HG02623 (cell line): ENCODE data around the gene DMRTA2.

Source experiments
- ATAC-seq: cut with Tn5 transposase; IDR thresholded peaks from one replicate; pipeline ENCODE4 v1.9.1; 2021; ENCODE audit warnings: moderate library complexity; ENCODE audit not compliant: unreplicated experiment

The DMRTA2 gene

GRCh38 chr1:50422946-50423669 is at the start of gene DMRTA2:
TSS of gene DMRTA2 (minus strand) at chr1:50423443. CDS start at chr1:50421536, 1,907 bp downstream.
- ATAC-seq: no peak

DNA sequence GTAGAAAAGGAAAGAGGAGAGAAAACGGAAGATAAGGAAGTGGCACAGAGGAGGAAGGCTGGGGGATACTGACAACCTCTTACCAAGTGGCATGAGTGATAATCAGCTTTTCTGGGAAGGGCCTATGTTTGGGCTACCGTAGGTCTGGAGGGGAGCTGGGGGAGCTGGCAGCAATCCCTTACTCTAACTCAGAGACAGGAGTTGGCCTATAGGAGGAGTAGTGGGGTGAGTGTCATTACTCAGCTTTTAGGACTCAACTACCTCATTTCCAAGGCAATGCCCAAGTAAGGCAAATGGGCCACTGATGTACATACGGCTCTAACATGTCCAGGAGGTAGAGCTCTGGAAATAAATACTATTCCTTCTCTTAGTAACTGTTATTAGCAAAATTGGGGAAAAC is 48.7 kb upstream of the DMRTA2 start:
- ATAC-seq: no peak

DNA sequence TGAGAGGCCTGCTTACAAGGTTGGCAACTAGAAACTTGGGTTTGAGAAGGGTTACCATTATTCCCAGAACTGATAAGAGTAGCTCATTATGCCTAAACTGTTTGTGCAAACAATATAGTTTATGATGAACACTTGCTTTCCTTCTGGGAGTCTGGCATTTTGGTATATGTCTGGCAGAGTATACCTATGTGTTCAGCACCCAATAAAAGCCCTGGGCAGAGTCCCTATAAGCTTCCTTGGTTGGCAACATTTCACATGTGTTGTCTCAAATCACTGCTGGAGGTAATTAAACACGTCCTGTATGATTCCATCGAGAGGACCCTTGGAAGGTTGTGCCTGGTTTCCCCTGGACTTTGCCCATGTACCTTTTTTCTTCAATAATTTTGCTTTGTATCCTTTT is 39.7 kb upstream of the DMRTA2 start:
- no peak for ATAC-seq

DNA sequence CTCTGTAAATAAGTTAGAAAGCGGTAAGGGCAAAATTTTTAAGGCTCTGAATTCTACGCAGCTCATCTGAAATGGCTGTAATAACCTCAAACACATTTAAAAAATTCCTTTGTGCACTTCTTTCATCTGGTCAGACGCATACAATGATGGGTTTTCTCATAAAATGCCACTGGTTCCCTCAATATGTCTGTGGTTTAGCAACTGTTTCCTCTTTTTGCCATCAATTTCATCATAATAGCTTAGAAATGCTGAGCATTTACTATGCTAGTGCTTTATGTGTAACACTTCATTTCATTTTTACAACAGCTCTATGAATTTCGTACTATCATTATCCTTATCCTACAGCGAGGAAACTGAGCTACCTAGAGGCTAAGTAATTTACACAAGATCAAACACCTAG is 35.3 kb upstream of the DMRTA2 start:
- ATAC-seq: no peak

DNA sequence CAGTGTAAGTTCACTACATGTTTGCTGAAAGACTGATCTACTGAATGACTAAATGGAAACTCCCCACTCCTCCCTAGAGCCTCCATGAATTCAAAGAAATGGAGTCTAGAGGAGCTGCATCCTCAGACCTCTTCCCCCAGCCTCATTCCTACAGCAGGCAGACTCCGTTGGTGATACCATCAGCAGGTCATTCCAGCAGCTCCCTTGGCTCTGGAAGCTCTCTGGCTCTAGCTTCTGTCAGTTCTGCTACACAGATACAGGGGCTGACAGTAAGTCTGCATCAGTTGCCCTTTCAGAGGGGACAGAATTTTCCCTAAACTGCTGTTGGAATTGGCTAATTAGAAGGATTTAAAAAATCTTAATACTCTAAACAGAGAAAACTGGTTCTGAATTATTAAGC is 31.7 kb upstream of the DMRTA2 start:
- ATAC-seq: no peak

- ATAC-seq: no peak
Measured at GRCh38 chr1:50453266-50453665, 30.0 kb upstream of the DMRTA2 start.

DNA sequence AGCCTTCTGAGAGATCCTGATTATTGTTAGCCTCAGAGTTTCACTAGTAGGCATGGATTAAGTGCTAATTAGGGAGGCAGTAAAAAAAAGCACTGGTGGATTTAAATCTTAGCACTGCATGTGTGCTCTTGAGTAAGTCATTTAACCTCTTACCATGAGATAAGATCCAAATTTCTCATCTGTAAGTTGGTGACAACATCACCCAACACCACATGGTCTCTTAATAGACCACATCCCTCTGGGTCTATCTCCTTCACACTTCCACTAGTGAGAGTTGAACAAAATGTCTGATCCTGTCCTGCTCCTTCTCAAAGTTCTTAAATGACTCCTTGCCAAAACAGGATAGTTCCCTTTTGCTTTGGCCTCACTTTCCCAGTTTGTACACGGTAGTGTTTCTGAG is 29.5 kb upstream of the DMRTA2 start:
- no peak for ATAC-seq

GRCh38 chr1:50450861-50451653 is 27.8 kb upstream of the DMRTA2 start:
- ATAC-seq: no peak

DNA sequence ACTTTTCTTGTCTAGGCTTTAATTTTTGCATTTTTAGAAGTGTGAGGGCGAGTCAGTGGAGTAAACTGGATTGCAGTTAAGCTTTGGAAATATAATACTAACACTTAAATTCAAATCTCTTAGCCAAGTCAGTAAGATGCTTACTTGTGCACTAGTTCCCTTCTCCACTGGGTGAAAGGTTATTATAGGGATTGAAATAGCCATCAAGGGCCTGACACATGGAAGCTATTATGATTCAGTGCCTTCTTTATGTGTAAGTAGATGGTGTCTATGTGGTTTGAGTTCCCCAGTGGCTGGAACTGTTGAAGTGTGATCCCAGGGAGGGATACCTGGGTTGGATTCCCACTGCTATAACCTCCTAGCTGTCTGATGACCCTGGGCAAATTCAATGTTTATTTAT is 24.7 kb upstream of the DMRTA2 start:
- ATAC-seq: no peak

DNA sequence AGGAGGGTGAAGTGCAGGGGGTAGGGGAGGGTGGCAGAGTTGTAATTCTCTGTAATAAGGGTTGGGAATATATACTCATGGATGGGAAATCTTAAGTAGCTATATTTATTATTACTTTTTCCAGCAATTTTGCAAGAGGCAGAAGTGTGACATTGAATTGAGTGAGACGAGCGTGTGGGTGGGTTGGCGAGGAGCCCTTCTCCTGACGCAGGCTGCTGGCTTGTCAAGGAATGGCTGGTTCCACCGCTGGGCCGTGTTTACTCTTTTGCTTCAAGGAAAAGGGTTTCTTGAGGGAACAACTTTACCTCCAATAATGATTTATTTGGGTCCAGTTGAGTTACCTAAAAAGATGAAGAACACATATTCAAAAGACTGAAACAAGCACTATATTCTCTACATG is 17.9 kb upstream of the DMRTA2 start:
- no peak for ATAC-seq

DNA sequence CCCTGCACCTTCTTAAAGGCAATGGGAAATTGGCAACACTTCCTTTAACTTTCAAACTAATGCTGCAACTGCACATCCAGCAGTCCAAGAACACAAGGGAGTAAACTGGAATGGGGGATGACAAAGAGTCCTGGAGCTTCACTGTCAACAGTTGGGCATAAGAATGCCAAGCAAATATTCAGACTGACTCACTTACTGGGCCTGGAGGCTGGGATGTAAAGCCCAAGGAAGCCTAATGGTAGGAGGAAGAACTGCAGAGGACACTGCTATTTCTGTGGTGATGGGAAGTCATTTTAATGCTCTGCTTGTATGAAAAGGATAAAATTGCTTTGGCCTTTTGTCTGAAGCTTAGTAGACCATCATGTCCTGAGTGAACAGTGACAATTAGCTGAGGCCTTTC is 15.7 kb upstream of the DMRTA2 start:
- ATAC-seq: no peak

GRCh38 chr1:50436489-50436888 is 13.2 kb upstream of the DMRTA2 start:
- no peak for ATAC-seq

GRCh38 chr1:50430010-50430405 is 6.8 kb upstream of the DMRTA2 start:
- no peak for ATAC-seq

DNA sequence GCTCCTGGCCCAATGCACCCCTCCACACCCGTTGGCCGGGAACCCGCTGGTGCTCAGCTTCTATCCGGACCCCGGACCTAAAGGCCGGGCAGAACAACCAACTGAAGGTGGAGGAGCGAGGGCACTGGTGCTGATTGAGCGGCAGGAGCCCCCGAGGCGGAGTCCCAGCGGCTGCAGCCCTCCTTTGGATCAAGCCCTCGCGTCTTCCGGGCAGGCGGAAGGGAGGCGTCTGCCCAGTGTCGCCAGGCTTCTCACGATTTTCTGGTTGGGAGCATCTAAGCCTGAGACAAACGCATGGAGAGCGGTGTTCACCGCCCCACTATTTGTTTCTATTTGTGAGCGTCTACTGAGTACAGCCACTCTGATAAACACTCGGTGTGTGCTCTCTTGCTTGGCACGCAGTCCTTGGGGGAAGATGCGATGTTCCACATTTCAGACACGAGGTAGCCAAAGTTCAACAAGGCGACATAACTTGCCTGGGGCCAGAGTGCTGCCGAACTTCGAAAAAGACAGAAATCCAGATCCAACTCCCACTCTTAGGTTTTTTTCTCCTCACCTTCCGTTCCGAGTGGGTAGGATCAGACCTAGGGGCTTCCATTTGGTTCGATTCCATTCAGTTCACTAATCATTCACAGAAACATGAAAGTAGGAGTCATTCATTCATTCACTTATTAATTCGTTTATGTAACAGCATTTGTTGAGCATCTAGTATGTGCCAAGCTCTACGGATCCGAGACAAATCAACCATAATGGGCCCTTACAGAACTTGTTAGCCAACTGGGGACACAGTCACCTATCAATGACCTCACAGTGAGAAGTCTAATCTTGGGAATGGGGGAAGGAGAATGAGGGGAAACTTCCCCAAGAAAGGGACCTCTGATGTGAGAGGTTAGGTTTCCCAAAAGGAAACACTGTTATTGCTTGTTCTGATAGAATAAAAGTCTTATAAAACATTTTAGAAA is 4.9 kb upstream of the DMRTA2 start:
- no peak for ATAC-seq

- ATAC-seq: no peak
Measured at GRCh38 chr1:50427086-50427817, 4.0 kb upstream of the DMRTA2 start.

- no peak for ATAC-seq
Measured at GRCh38 chr1:50426702-50427085, 3.5 kb upstream of the DMRTA2 start.

- ATAC-seq: no peak
Measured at GRCh38 chr1:50426108-50426700, 3.0 kb upstream of the DMRTA2 start.

GRCh38 chr1:50425376-50426107 is 2.3 kb upstream of the DMRTA2 start:
- ATAC-seq: no peak

DNA sequence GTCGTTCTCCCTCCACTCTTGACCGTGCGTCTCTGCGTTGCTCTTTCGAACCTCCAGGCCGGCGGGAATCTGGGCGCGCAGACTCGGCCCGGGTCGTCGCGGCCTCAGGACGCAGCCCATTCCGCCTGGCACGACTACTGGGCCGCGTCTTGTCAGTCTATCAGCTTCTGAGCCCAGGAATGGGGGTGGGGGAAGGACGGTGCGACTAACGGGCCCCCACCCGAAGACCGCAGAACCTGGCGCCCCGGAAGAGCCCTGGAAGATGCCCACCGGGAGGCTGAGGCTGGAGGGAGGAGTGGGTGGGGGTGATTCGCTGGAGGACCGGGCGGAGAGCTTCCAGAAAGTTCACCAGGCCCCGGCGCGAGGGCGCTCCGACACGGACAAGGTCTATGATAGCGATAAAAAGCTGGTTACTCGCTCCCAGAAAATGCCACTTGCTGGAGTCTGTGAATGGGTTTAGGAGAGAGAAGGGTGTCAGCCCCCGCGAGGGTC is 1.7 kb upstream of the DMRTA2 start:
- no peak for ATAC-seq
